Putamen (tissue), 1 donor: ENCODE measurements around the gene STARD3.
"Not testable (repeated sequence)": the region's sequence is repeated elsewhere in the genome, so short reads cannot be mapped to it uniquely, and the experiment has no call there.

Experiments
- DNase-seq: peaks from one replicate; pipeline ENCODE4 v3.0.0-alpha.2; 2016; ENCODE audit warnings: low spot score

The STARD3 gene

DNA sequence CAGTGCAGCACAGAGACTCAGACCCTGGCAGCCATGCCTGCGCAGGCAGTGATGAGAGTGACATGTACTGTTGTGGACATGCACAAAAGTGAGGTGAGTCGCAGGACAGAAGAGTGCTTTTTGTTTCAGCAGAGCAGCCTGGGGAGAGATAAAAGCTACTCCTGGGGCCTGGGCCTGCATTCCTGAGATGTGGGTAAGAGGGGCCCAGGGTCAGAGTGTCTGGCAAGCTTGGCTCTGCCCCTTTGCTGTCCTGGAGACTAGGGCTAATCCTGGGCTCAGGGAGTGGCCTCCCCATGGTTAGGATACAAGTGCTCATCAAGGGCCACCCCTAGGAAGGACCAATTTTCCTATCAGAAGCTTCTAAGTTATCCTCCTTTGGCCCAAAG, 58.1 kb downstream of the STARD3 start:
- no peak for DNase-seq

- no peak for DNase-seq
Measured at GRCh38 chr17:39696731-39697130, 59.8 kb downstream of the STARD3 start.

GRCh38 chr17:39697961-39698360, 61.0 kb downstream of the STARD3 start:
- no peak for DNase-seq

GRCh38 chr17:39699157-39699817, 62.3 kb downstream of the STARD3 start:
- not testable (repeated sequence) for DNase-seq

DNA sequence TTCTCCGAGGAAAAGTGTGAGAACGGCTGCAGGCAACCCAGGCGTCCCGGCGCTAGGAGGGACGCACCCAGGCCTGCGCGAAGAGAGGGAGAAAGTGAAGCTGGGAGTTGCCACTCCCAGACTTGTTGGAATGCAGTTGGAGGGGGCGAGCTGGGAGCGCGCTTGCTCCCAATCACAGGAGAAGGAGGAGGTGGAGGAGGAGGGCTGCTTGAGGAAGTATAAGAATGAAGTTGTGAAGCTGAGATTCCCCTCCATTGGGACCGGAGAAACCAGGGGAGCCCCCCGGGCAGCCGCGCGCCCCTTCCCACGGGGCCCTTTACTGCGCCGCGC, 62.8 kb downstream of the STARD3 start, which contains the start of gene ERBB2:
ERBB2 (plus strand) TSS at position 247 of the 330 bp plus-strand sequence. CDS start 175 bp downstream, outside the sequence.
- DNase-seq, result peak; percentile 69

GRCh38 chr17:39700148-39700987, 63.4 kb downstream of the STARD3 start:
- DNase-seq, result no peak

DNA sequence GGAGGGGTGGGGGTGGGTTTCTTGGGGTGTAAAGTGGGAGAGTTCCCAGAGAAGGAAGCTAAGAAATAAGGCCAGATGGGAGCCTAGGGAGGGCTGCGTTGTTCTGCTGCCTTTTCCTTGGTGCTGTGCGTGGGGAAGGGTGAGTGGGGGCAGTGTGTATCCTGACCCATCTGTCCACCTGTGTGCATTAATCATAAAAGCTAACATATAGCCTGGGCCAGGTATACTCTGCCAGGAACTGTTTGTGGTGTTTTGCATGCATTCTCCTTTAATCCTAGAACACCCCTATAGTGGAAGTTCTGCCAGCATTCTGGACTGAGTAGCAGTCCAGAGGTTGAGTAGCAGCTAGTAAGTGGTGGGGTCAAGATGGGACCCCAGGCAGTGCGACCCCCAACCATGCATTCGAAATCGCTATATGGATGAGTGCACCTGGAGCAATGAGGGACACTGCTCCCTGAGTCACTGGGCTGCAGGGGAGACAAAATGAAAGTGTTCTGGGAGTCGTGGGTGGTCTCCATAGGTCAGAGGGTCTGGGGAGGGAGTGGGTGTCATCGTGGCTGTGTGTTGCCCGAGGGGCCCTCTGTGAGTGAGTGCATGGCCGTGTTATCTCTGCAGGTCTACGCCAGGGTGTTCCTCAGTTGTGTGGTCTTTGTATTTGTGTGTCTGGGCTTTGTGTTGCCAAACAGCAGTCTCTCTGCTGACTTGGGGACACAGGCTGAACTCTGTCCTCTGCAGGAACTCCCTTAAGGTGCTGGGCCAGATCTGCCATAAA, 64.3 kb downstream of the STARD3 start:
- no peak for DNase-seq

DNA sequence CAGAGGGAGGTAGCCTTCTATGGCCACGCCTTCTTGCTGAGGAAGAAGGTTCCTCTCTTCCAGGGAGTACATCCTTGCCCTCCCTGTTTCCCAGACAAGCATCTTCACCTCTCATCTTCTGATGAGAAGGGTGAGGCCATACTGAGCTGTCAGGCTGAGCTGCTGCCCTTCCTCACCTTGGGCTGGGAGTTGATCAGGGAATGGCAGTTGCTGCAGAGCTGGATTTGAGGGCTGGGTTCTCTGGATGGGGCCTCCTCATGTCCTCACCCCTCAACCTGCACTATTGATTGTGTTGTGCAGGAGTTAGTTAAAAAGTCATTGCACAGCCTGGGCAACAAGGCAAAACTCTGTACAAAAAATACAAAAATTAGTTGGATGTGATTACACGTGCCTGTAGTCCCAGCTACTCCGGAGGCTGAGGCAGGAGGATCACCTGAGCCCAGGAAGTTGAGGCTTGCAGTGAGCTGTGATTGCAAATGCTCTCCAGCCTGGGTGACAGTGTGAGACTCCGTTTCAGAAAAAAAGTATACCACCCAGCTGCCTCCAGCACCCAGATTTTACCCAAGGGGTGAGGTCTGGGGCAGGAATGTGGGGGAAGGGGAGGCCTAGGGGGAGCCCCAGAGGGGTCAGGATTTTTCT, 65.0 kb downstream of the STARD3 start:
- no peak for DNase-seq

- no peak for DNase-seq
Measured at GRCh38 chr17:39702901-39703893, 66.3 kb downstream of the STARD3 start.

DNA sequence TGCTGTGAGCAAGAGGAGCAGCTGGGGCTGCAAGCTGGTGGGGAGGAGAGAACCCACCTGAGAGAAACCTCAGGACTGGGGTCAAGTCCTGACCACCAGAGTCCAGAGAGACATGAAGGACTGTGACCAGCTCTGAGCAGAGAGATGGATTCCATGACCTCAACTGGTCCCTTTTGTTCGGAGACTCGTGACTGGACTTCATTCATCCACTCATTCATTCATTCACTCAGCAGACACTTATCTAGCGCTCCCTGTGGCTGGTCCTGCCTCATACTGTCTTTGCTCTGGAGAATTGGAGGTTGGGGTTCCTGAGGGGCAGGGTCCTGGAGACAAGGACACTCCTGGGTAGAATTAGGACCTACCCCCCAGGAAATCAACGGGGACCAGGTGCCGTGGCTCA, 67.0 kb downstream of the STARD3 start:
- DNase-seq, result no peak

- DNase-seq, result no peak
Measured at GRCh38 chr17:39704821-39705551, 68.0 kb downstream of the STARD3 start.

DNA sequence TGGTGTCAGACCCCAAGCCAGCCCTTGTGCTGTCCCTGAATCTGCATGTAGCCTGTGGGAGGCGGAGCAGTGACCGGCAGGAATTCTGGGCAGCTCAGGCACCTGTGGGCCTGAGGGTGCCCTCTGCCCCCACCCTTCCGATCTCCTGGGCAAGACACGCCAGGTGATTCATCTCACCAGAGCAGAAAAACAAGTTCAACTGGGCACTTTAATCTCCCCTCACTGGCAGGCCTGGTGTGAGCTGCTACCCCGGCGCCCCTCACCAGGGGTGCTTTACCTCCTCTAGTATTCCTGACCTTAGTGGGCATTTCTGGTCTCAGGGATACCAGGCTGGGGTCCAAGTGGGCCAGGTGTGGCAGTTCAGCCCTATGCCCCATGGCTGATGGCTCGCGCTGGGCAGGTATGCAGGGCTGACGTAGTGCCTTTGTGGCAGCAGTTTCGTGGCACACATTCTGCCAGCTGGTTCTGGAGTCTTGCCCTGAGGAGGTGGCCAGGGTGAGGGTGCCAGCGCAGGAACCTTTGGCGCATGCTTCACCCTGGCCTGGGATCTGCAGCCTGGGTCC, 68.9 kb downstream of the STARD3 start:
- no peak for DNase-seq

- no peak for DNase-seq
Measured at GRCh38 chr17:39706383-39706782, 69.4 kb downstream of the STARD3 start.

DNA sequence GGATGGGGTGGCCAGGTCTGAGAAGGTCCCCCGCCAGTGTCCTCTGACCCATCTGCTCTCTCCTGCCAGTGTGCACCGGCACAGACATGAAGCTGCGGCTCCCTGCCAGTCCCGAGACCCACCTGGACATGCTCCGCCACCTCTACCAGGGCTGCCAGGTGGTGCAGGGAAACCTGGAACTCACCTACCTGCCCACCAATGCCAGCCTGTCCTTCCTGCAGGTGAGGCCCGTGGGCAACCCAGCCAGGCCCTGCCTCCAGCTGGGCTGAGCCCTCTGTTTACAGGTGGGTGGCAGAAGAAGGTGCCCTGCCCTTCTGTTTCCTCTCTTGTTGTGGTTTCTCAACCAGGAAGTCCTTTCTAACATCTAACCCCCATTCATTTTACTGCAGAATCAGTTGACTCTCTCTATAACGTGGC, 70.0 kb downstream of the STARD3 start:
- DNase-seq, result no peak

DNA sequence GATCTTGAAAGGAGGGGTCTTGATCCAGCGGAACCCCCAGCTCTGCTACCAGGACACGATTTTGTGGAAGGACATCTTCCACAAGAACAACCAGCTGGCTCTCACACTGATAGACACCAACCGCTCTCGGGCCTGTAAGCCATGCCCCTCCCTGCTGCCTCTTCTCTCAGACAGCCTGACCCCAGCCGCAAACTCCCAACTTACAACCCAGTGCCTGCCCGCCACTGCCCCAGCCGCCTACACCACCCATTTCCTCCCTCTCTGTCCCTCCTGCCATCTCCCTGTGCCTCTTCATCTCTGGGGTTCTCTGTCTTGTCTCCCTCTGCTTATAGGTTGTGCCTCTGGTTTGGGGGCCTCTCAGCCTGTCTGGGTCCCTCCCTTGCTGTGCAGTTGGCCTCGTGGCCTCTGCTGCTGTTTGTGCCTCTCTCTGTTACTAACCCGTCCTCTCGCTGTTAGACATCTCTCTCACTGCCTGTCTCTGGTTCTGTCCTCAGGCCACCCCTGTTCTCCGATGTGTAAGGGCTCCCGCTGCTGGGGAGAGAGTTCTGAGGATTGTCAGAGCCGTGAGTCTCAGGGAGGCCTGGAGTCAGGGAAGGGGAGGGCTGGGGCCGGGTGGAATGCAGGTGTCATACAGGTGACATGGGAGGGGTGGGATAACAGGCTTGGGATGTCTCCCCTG, 72.5 kb downstream of the STARD3 start:
- DNase-seq, result no peak

- no peak for DNase-seq
Measured at GRCh38 chr17:39709998-39710964, 73.3 kb downstream of the STARD3 start.

DNA sequence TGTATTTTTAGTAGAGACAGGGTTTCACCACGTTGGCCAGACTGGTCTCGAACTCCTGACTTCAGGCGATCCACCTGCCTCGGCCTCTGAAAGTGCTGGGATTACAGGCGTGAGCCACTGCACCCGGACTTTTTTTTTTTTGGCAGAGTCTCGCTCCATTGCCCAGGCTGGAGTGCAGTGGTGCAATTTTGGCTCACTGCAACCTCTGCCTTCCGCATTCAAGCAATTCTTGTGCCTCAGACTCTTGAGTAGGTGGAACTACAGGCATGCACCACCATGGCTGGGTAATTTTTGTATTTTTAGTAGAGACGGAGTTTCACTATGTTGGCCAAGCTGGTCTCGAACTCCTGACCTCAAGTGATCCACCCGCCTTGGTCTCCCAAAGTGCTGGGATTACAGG, 74.1 kb downstream of the STARD3 start:
- not testable (repeated sequence) for DNase-seq

DNA sequence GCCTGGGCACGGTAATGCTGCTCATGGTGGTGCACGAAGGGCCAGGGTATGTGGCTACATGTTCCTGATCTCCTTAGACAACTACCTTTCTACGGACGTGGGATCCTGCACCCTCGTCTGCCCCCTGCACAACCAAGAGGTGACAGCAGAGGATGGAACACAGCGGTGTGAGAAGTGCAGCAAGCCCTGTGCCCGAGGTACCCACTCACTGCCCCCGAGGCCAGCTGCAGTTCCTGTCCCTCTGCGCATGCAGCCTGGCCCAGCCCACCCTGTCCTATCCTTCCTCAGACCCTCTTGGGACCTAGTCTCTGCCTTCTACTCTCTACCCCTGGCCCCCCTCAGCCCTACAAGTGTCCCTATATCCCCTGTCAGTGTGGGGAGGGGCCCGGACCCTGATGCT, 74.9 kb downstream of the STARD3 start:
- no peak for DNase-seq
